GM12891 (cell line): ENCODE results near the gene SLC15A3.

Experiments used
- DNase-seq: peaks from one replicate; pipeline ENCODE4 v3.0.0; 2011; ENCODE audit warnings: low spot score; ENCODE audit not compliant: insufficient read length
- FAIRE-seq: peaks from 2 replicates; lab custom pipeline; 2011; peaks lifted over from hg19 to GRCh38; lab: Jason Lieb, UNC
- PAX5 ChIP-seq: IDR thresholded peaks from 2 replicates; pipeline ENCODE4 v1.6.1; 2011; ENCODE audit warnings: low read length, moderate library complexity, mild to moderate bottlenecking; ENCODE audit not compliant: insufficient read depth, severe bottlenecking
- POLR2A ChIP-seq: IDR thresholded peaks from 2 replicates; pipeline ENCODE4 v1.6.1; 2011; ENCODE audit warnings: low read depth, low read length, control low read depth
- POLR2AphosphoS5 ChIP-seq: IDR thresholded peaks from 2 replicates; pipeline ENCODE4 v1.6.1; 2011; ENCODE audit warnings: low read depth, low read length, control low read depth
- POU2F2 ChIP-seq: IDR thresholded peaks from 2 replicates; pipeline ENCODE4 v1.6.1; 2011; ENCODE audit warnings: low read depth, mild to moderate bottlenecking, control low read depth, low read length, moderate library complexity
- SPI1 ChIP-seq: IDR thresholded peaks from 2 replicates; pipeline ENCODE4 v1.6.1; 2011; ENCODE audit warnings: low read depth, low read length, control low read depth
- TAF1 ChIP-seq: IDR thresholded peaks from 2 replicates; pipeline ENCODE4 v1.6.1; 2011; ENCODE audit warnings: low read depth, low read length, control low read depth

Gene SLC15A3

GRCh38 chr11:60942219-60942618, 9.8 kb downstream of the SLC15A3 start:
- TF ChIP-seq POLR2A (no peak), PAX5 (no peak), SPI1 (no peak), TAF1 (no peak), POU2F2 (no peak), POLR2AphosphoS5 (no peak)
- FAIRE-seq (no peak), DNase-seq (no peak)

GRCh38 chr11:60941371-60942119, 10.4 kb downstream of the SLC15A3 start:
- no peak for TF ChIP-seq TAF1
- TF ChIP-seq SPI1, result peak; percentile 53; the same call in 1 of the 2 replicates
- FAIRE-seq (no peak), DNase-seq (no peak)

- FAIRE-seq (no peak), DNase-seq (no peak)
- TF ChIP-seq POLR2AphosphoS5 (peak; percentile 32; the same call in 1 of the 2 replicates), SPI1 (no peak)
These were observed 12.1 kb downstream of the SLC15A3 start for GRCh38 chr11:60939855-60940254.

GRCh38 chr11:60939301-60939700, 12.7 kb downstream of the SLC15A3 start:
- DNase-seq, result no peak
- TF ChIP-seq SPI1, result no peak
- no peak for FAIRE-seq

- FAIRE-seq, result no peak
- no peak for TF ChIP-seq POLR2A
- no peak for TF ChIP-seq PAX5
- no peak for TF ChIP-seq POU2F2
- TF ChIP-seq SPI1, result no peak
- no peak for TF ChIP-seq POLR2AphosphoS5
- no peak for TF ChIP-seq TAF1
- no peak for DNase-seq
These were observed 13.5 kb downstream of the SLC15A3 start for GRCh38 chr11:60938500-60938899.

GRCh38 chr11:60937811-60938210, 14.2 kb downstream of the SLC15A3 start:
- DNase-seq (no peak), FAIRE-seq (no peak)
- TF ChIP-seq POLR2A, result no peak
- no peak for TF ChIP-seq POU2F2
- TF ChIP-seq TAF1, result no peak
- TF ChIP-seq POLR2AphosphoS5, result no peak
- TF ChIP-seq SPI1, result no peak
- TF ChIP-seq PAX5, result no peak

GRCh38 chr11:60937144-60937527, 14.8 kb downstream of the SLC15A3 start:
- DNase-seq, result no peak
- FAIRE-seq, result no peak
- TF ChIP-seq POLR2AphosphoS5 (no peak; the same call in 1 of the 2 replicates), SPI1 (no peak), POU2F2 (no peak), POLR2A (no peak), TAF1 (no peak), PAX5 (no peak)

GRCh38 chr11:60936467-60937143, 15.4 kb downstream of the SLC15A3 start:
- TF ChIP-seq POU2F2 (no peak), POLR2A (0 out of 2 replicates have a peak, but pooled peaks have one; percentile 4), POLR2AphosphoS5 (0 out of 2 replicates have a peak, but pooled peaks have one; percentile 4)
- no peak for FAIRE-seq
- no peak for DNase-seq

- FAIRE-seq, result peak; percentile 81
- no peak for TF ChIP-seq SPI1
- TF ChIP-seq TAF1, result 0 out of 2 replicates have a peak, but pooled peaks have one; percentile 14
- peak; percentile 19 for TF ChIP-seq POLR2AphosphoS5
- no peak for TF ChIP-seq POU2F2
- TF ChIP-seq PAX5, result no peak
- TF ChIP-seq POLR2A, result peak; percentile 34; the same call in 1 of the 2 replicates
- no peak for DNase-seq
These were observed 16.1 kb downstream of the SLC15A3 start for GRCh38 chr11:60935676-60936442.
